Left kidney (tissue), 2 donors: ENCODE data around the gene NFKBIL1. TPM values are rescaled to one million over a fixed set of nuclear protein-coding genes. Genes with fewer than 3 reads are reported as not detected.
A peak's percentile ranks its signal among the peaks of the same experiment; 100 is the strongest.
"Not testable (repeated sequence)": the region's sequence is repeated elsewhere in the genome, so short reads cannot be mapped to it uniquely, and the experiment has no call there.

Experiments
- DNase-seq: peaks from one replicate; pipeline ENCODE4 v3.0.0-alpha.2; 2013
- polyA plus RNA-seq: library from polyadenylated mRNA; unstranded; fragments of 120-200 nt; gene quantifications from one replicate; pipeline ENCODE4 v1.2.1, GENCODE V29; 2013; ENCODE audit not compliant: insufficient read length

Gene NFKBIL1
- polyA plus RNA-seq, 1 donor, result 15.7 TPM

DNA sequence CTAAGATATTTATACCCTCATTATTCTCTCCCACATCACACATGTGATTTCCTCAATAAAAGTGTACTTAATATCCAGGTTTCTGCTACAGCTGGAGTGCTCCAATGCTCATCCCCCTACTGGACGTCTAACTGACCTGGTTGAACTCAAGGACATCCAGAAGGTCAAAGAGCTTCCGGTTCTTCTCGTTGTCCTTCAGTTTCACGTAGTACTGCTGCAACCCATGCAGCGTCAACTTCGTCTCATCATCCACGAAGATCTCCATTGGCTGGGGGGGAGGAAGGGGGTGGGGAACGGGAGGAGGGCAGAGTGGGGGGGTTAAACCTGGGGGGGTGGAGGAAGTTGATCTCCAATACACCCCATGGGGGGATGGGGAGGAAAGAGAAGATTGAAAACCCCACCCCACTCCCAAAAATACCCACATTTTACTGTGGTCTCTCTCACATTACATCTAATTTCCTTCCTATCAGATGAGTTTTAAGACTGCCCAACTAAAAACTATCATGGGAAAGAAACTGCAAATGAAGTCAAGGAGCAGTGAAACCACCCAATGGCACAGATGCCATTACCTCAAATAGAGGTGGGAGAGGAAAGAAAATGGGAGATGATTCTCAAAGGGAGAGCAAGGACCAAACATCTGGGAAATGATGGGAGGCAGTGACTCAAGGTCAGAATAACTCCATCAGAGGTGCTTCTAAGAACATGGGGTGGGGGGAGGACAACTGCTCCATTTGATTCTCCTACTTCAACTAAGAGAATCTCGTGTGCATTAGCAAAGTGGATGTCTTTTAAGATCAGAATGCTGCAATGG lies 14.6 kb upstream of the NFKBIL1 start:
- DNase-seq, result no peak

DNA sequence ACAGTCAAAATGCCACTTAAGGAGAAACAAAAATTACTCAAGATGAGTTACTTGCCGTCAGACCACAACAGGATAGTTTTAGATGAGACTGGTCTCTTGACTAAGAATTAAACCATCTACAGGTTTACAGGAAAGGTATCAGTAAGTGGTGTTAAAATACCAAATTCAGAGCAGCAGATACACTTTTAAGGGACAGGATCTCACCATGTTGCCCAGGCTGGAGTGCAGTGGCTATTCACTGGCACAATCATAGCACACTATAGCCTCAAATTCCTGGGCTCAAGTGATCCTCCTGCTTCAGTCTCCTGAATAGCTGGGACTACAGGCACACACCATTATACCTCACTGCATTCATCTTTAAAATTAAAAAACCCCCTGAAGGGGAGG lies 14.0 kb upstream of the NFKBIL1 start:
- DNase-seq, result no peak

DNA sequence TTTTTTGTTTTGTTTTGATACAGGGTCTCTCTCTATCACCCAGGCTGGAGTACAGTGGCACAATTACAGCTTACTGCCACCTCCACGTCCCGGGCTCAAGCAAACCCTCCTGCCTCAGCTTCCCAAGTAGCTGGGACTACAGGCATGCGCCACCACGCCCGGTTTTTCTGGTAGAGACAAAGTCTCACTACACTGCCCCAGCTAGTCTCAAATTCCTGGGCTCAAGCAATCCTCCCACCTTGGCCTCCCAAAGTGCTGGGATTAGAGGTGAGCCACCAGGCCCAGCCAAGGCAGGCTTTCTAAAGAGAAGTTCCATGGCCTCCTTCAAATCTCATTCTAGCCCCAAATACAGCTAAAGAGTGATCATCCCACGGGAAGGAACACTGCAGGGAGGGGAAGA lies 13.4 kb upstream of the NFKBIL1 start:
- DNase-seq, result no peak

DNA sequence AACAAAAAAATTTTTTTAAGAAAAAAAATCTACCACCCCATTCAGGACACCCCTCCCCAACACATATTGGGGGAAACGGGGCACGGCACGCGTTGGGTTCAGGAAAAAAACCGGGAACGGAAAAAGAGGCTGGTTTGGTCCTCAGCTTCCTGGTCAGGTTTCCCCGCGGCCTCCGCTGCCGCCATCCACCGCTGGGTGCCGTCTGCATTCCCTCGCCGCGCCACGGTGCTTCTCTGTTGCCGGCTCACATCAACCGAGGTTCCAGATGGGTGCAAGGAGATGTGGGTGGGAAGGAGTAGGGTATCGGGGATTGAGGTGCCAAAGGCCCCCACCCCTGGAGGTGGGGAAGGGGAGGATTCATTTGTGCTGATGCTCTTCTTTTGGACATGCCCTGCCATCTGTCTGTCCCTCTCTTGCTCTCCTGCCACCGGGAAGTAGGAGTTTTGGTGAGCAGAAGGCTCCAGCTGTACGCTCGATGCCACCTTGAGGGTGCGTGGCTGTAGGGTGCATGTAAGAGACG lies 12.8 kb upstream of the NFKBIL1 start:
- DNase-seq, result no peak

DNA sequence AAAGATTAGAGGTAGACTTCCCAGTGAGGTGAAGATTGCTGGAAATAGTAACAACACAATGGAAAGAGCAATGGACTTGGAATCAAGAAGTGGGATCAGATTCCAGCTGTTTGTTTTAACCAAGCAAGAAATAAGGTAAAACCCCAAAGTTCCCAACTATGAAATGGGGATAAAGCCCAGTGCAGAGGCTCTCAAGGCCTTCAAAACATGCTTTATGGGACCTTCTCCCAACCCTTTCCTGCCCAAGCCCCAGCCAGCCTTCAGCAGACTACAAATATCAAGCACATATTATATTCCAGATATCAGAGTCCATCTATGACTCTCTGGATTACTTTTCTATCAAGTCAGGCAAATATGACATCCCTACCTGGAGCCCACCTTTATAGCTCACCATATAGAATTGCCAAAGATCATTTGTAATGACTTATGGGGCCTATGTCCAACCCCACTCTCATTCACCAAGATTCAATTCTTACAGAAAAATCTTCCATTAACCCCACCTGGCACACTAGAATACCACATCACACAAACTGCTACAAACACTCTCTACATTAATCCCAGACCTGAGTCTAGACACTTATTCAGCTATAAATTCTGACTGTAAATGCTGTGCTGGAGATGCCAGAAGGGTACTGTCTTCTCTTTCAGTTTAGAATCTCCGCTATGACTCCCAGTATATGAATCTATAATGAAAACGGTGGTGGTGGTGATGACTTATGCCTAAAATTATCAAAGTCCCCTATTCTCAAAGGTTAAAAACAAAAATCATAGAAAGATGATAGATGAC lies 11.7 kb upstream of the NFKBIL1 start:
- DNase-seq, result no peak

DNA sequence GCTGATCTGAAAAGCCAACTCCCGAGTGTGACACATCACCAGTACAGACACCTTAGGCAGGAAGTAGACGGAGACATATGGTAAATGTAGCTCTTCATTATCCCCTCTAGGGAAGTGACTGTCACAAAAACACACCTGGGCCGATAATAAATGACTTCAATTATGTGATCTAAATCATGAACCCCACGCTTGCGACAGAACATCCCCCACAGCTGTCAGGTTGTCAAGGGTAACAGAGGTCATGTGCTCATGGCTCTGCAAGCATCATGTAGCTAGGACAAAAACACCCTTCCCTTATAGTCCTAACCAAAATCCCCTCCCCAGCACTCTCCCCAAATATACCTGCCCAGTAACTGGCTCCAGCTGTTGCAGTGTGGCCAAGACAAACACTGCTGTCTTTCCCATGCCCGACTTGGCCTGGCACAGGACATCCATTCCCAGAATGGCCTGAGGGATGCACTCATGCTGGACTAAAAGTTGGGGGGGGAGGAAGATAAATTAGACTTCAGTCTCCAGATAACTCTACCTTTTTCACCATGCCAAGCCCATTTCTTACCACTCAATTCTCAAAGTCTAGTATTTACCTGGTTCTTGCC lies 8.5 kb upstream of the NFKBIL1 start:
- DNase-seq, result no peak

DNA sequence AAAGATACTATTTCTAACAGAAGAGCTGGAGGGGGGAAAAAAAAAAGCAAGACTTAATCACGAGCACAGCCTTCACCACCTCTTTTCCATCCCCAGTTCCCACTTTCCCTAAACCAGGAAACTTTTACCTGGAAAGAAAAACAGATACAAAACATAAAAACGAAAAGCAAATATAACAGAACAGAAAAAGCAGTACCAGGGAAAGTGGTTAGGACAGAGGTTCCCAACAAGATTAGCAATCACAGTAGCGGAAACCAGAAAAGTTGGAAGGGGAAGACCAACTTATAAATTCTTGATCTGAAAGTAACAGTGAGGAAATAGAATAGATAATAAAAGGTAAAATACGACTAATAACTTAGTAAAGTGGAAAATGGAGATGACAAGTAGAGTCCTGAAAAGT lies 6.8 kb upstream of the NFKBIL1 start:
- no peak for DNase-seq

DNA sequence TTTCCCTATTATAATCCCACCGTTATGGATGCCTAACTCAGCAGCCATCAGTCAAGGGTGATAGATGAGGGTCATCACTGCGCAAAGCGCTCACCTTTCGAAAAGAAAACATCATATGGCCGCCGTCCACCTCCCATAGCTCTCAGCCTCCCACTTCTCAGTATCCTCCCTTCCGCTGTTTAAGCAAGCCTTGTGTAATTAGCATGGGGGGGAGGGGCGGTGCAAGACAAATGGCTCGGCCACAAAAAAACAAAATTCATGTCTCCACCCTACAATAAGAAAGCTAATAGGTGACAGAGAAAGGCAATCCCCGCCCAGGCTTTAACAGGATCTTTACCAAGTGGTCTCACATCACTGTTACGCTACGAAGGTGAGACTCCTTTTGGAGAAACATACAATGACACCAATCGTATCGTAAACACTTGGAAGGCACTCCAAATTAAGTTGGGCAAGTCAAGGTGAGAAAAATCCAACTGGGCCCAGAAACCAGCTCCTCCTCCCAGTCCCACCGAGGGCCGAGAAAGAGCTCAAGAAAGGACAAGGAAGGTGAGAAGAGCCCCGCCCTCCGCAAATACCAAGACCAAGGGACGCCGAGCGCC lies 6.2 kb upstream of the NFKBIL1 start:
- DNase-seq, result peak; percentile 56

DNA sequence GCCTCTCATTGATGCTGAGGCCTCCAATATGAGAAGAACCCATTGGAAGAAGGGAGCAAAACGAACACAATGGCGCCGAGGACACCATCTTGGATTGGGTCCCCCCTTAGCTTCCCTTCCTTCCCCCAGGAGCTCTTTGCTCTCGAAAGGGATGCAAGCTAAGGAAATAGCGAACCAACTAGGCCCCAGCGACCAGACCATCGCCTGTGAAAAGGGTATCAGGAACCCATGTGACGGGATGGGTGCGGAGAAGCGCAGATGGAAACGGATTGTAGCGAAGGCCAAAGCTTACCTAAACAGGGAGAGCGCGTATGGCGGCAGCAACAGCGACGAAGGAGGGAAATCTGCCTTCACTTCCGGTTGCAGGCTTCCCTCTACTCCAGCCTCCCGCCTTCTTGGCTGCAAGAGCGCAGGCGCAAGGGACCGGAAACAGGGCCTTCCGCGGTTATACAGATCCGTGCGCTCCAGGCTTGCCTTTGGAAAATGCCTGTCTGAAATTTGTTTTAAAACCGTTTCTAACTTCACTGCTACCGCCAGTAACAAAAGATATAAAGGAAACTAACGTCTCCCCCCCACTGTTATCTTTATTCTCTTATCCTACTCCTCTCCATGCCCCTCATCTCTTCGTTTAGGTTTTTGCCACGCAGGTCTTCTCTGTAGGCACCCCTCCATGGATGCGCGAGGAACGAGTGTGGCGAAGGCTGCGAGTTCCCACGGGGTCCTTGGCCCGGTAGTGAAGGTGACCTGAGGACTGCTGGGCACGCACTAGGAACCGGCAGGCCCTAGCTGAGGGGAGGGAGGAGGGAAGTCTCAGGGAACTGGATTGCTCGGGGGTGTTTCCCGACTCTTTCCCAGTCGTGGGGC lies 5.5 kb upstream of the NFKBIL1 start, which contains the start of gene DDX39B:
DDX39B (minus strand) TSS at position 346 of the 864 bp plus-strand sequence. CDS start 1,471 bp downstream, outside the sequence.
- DNase-seq, result peak; percentile 96

DNA sequence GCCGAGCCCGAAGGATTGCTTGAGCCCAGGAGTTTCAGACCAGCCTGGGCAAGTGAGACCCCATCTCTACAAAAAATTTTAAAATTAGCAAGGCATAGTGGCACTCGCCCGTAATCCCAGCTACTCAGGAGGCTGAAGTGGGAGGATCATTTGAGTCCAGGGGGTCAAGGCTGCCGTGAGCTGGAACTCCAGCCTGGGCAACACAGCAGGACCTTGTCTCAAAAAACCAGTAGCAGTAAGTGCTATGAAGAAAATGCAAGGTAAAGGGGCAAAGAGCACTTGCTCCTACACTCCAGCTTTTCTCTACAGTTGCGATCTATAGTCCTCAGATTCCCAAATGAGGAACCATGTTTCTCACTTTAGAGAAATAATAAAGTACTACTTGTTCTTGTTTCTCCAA lies 3.8 kb upstream of the NFKBIL1 start:
- DNase-seq, result no peak

DNA sequence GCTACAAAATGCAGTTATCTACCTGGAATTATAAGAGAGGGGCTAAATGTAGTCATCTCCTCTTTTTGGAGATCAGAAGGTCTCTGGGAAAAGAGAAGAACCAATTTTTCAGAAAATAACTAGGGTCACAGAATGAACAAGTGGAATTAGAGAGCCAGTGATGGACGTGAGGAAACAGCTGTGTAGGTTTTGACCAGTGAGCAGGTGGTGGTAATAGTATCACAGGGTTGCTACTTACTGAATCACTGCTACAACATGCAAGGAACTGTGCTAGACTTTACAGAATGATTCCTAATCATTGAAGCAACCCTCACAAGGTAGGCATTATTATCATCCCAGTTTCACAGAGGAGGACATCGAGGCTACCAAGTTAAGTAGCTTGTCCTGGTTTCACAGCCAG lies 2.7 kb upstream of the NFKBIL1 start:
- DNase-seq, result no peak

DNA sequence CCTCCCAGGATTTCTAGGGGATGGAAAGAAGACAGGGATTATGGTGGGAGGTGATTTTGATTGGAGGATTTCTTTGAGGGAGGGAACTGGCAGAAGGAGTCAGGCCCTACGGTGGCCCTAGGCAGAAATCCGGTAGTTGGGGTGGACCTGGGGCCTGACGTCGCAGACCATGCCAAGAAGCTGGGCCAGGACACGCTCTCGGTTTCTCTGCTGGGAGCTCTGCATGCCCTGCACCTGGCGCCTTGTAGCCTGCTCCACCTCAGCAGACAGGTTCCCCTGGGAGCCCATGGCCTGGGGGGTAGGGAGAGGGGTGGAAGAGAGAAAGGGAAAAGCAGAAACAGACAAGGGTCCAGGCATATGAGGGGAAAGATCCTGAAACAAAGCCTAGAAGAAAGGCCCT lies 2.1 kb upstream of the NFKBIL1 start:
- DNase-seq, result no peak

DNA sequence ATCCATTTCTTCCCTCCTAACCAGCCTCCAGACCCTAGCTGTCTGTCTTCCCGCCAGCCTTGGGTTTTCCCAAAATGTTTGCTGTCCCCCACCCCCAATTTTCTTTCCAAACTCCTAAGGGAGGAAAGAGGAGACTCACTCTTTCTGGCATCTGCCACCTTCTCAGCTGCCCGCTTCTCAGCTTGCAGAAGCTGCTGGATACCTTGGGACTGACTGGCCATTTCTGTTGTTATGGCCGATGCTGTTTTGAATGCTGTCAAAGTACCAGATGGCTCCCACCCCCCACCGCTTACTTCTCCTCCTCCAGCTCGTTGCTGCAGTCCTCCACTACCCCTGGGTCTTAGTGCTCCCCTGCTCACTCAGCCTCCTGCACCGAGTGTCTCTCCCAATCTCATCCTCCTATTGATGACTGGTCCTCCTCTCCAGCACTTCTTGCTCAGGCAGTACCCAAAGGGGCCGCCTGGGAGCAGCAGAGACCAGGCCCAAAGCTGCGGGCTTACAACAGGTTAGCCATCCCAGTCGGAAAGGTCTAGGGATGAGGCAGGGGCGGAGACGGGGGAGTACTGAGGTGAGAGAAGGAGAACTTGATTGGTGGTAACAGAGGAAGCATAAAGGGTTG lies 960 bp upstream of the NFKBIL1 start, which contains the start of gene ATP6V1G2:
ATP6V1G2 (minus strand) TSS at position 270 of the 619 bp plus-strand sequence; CDS start at position 221, 49 bp downstream.
- DNase-seq, result peak; percentile 87

DNA sequence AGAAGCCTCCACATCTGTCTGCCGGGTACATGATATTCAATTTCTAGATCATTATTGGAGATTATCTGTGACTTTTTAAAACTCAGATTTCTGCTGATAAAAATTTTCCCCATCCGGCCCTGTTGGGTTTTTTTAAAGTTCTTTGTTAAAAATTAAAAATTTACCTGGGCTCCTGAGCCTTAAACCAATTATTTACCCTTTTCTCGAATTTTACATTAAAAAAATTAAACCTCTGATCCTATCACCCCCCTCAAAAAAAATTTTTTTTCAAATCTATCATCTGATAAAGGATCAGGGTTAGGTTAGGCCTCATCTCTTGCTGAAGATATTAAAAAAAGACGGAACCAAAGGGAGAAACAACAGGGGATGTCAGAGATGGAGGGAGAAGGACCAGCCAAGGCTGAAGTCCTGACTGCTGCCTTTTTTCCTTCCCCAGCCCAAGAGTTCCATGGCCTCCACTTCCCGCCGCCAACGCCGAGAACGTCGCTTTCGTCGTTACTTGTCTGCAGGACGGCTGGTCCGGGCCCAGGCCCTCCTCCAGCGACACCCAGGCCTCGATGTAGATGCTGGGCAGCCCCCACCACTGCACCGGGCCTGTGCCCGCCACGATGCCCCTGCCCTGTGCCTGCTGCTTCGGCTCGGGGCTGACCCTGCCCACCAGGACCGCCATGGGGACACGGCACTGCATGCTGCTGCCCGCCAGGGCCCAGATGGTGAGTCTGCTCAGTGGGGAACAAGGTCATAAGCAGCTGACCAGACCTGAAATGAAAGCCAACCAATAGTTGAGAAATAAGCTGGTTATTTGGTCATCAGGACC lies 527 bp downstream of the NFKBIL1 start:
- DNase-seq, result no peak

DNA sequence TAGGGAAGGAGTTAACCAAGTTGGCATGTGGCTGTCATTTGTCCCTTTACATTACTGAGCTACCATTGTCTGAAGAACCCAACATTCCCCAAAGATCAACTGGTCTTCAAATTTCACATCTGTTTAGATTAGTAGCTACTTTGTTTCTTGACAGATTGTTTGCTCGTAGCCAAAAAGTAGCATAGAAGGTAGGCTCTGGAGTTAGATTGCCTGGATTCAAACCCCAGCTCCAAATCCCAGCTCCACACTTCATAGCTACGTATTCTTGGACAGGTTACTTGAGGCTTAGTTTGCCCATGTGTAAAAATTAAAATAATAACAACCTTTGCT lies 1.1 kb downstream of the NFKBIL1 start:
- DNase-seq, result no peak

DNA sequence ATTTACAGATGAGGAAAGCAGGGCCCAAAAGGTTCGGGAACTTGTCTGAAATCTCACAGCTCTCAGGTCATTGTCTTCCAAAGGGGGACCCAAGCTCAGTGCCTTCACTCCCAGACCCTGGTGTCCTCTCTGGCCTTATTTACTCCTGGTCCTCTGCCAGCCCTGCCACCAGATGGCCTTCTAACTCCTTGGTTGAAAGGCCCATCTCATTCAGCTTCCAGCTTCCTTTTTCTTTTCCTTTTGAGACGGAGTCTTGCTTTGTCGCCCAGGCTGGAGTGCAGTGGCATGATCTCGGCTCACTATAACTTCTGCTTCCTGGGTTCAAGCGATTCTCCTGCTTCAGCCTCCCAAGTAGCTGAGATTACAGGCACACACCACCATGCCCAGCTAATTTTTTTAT lies 4.0 kb downstream of the NFKBIL1 start:
- DNase-seq, result not testable (repeated sequence)

DNA sequence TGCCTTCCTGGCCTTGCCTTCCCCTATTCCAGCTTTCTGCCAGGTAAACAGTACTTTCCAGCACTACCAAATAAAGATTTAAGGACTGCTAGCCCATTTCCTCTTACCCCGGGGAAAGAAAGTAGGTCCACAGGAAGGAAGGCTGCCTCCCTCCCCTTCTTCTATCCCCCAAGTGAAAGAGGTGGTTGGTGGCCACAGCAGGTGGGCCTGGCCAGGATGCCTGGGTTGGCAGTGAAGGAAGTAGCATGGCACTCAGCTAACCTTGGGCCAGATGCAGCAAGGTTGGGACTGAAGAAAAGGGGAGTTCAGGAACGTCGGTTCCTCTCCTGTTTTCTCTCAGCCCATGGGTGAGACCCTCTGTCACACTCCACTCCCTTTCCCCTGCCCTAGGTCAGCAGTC lies 8.9 kb downstream of the NFKBIL1 start:
- DNase-seq, result no peak

DNA sequence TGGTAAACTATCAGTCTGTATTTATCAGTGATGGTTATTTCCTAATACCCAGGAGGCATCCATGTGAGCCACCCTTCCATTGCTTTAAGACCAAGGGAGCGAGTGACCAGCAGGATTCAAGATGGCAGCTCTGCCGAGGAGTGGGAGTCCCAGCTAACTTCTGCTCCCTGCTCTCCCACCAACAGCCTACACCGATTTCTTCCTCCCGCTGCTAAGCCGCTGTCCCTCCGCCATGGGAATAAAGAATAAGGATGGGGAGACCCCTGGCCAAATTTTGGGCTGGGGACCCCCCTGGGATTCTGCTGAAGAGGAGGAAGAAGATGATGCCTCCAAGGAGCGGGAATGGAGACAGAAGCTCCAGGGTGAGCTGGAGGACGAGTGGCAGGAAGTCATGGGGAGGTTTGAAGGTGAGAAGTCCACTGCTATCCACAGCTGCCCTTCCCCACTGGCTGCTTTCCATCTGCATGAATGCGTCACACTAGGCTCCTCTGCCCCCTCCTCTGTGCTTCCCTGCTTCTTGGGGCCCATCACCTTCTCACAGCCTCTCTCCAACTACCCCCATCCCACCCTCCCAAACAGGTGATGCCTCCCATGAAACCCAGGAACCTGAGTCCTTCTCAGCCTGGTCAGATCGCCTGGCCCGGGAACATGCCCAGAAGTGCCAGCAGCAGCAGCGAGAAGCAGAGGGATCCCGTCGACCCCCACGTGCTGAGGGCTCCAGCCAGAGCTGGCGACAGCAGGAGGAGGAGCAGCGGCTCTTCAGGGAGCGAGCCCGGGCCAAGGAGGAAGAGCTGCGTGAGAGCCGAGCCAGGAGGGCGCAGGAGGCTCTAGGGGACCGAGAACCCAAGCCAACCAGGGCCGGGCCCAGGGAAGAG lies 10.3 kb downstream of the NFKBIL1 start:
- no peak for DNase-seq

DNA sequence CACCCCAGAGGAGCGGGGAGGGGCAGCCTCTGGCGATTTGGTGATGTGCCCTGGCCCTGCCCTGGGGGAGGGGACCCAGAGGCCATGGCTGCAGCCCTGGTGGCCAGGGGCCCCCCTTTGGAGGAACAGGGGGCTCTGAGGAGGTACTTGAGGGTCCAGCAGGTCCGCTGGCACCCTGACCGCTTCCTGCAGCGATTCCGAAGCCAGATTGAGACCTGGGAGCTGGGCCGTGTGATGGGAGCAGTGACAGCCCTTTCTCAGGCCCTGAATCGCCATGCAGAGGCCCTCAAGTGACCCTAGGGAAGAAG lies 10.9 kb downstream of the NFKBIL1 start:
- no peak for DNase-seq
